ENCODE results near the gene AJM1. TPM values are rescaled to one million over a fixed set of nuclear protein-coding genes. Genes with fewer than 3 reads are reported as not detected.

Gene AJM1
- total RNA-seq, 1 donor from 2014 or later, result 1.1 TPM

GRCh38 chr9:136847088-136847825 is 5.0 kb downstream of the AJM1 start:
- DNase-seq (ENCODE audit: low read depth) (peak; percentile 44), FAIRE-seq (no peak)
- Histone ChIP-seq H3K36me3 (ENCODE audit: control insufficient read depth, insufficient read depth, low read length) (peaks cover 10% of the 10 kb centered on the region), H3K4me3 (ENCODE audit: low read depth, low read length) (peak overlapping the region; percentile 80), H3K27me3 (ENCODE audit: control insufficient read depth, insufficient read depth, low read length) (peaks cover 7% of the 10 kb centered on the region)
- no peak for TF ChIP-seq CTCF (IDR thresholded peaks at IDR 0.05; ENCODE audit: insufficient read depth, low read length, severe bottlenecking)

DNA sequence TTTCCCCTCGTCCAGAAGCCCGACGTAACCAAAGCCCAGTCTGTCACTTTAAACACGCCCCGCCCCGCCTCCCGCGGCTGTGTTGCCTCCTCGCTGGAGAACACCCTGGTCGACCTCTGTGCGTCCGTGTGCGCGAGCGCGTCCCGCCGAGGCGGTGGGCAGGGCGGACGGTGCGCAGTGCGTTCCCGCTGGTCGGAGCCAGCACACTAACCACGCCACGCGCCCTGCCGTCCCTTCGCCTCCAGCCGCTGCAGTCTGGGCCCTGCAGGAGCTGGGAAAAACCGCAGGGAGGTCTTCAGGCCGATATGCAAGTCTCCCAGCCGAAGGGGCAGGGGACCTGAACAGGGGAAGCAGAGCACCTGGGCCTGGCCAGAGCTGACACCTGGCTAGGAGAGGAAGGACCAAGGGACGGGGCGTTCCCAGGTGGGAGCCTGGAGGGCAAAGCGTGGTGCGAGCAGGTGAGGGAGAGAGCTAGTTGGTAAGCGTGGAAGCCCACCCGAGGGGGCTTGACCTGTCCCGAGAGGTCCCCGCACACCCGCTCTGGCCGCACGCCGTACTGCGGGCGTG is 5.6 kb downstream of the AJM1 start:
- TF ChIP-seq CTCF (IDR thresholded peaks at IDR 0.05; ENCODE audit: insufficient read depth, low read length, severe bottlenecking), result no peak
- peaks cover 10% of the 10 kb centered on the region for H3K36me3 ChIP-seq (ENCODE audit: control insufficient read depth, insufficient read depth, low read length)
- H3K4me3 ChIP-seq (ENCODE audit: low read depth, low read length), result peak overlapping the region; percentile 80
- DNase-seq (ENCODE audit: low read depth) (peak; percentile 61), FAIRE-seq (no peak)
- H3K27me3 ChIP-seq (ENCODE audit: control insufficient read depth, insufficient read depth, low read length), result peaks cover 7% of the 10 kb centered on the region

GRCh38 chr9:136848393-136849037 is 6.2 kb downstream of the AJM1 start:
- H3K36me3 ChIP-seq (ENCODE audit: control insufficient read depth, insufficient read depth, low read length), result peaks cover 10% of the 10 kb centered on the region
- peak overlapping the region; percentile 80 for H3K4me3 ChIP-seq (ENCODE audit: low read depth, low read length)
- TF ChIP-seq CTCF (IDR thresholded peaks at IDR 0.05; ENCODE audit: insufficient read depth, low read length, severe bottlenecking), result no peak
- FAIRE-seq, result no peak
- DNase-seq (ENCODE audit: low read depth), result peak; percentile 8
- H3K27me3 ChIP-seq (ENCODE audit: control insufficient read depth, insufficient read depth, low read length), result peaks cover 7% of the 10 kb centered on the region

GRCh38 chr9:136849038-136849959 is 7.0 kb downstream of the AJM1 start, which contains the start of gene PHPT1:
TSS of gene PHPT1 (plus strand) at chr9:136849409. CDS start at chr9:136849431, 22 bp downstream.
- TF ChIP-seq CTCF (IDR thresholded peaks at IDR 0.05; ENCODE audit: insufficient read depth, low read length, severe bottlenecking), result no peak
- H3K4me3 ChIP-seq (ENCODE audit: low read depth, low read length), result peak within 1 kb of the TSS; percentile 80
- no peak for FAIRE-seq
- peaks cover 10% of the 10 kb centered on the region for H3K36me3 ChIP-seq (ENCODE audit: control insufficient read depth, insufficient read depth, low read length)
- peaks cover 7% of the 10 kb centered on the region for H3K27me3 ChIP-seq (ENCODE audit: control insufficient read depth, insufficient read depth, low read length)
- DNase-seq (ENCODE audit: low read depth), result peak; percentile 97

DNA sequence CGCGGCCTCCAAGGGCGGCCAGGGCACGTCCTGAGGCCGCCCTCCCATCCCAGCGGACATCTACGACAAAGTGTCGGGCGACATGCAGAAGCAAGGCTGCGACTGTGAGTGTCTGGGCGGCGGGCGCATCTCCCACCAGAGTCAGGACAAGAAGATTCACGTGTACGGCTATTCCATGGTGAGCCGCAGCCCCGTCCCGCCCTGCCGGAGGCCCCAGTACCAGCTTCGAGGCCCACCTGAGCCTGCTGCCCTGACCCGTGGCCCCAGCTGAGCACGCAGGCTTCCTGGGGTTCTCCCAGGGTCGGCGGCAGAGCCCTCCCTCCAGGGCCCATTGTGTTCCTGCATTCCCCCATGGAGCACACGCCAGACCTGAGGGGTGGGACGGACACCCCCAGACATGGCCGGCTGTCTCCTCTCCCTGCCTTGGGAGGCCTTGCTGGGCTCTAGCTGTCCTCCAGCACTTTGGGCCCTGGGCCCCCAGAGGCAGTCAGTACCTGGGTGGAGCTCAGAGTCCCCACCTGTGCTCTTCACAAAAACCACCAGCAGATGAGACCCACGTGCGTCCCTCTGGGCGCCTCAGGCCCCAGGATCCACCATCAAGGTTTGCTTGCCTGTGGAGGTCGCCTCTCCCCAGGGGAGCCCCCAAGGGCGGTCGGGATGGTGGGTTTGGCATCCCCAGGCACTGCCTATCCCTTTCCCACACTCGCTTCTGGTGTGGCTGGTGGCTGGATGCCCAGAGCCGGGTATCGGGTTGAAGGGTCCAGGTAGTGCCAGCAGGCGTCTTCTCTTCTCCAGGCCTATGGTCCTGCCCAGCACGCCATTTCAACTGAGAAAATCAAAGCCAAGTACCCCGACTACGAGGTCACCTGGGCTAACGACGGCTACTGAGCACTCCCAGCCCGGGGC is 7.9 kb downstream of the AJM1 start:
- no peak for FAIRE-seq
- Histone ChIP-seq H3K27me3 (ENCODE audit: control insufficient read depth, insufficient read depth, low read length) (peaks cover 5% of the 10 kb centered on the region), H3K4me3 (ENCODE audit: low read depth, low read length) (peak overlapping the region; percentile 80), H3K36me3 (ENCODE audit: control insufficient read depth, insufficient read depth, low read length) (peaks cover 10% of the 10 kb centered on the region)
- no peak for DNase-seq (ENCODE audit: low read depth)
- TF ChIP-seq CTCF (IDR thresholded peaks at IDR 0.05; ENCODE audit: insufficient read depth, low read length, severe bottlenecking), result no peak

All from bronchial epithelial cell (primary cell).